Stimulated activated CD4-positive, alpha-beta T cell treated with anti-CD3 and anti-CD28 coated beads, Interleukin-1b, Interleukin-23, amount 100 ng/mL, for 48 hours (primary cell): ENCODE data around the gene TGM3.
"Not testable (repeated sequence)": the region's sequence is repeated elsewhere in the genome, so short reads cannot be mapped to it uniquely, and the experiment has no call there.

ENCODE experiments used
- DNase-seq: peaks from one replicate; pipeline ENCODE4 v3.0.0-alpha.2; 2020

The TGM3 gene, protein sequence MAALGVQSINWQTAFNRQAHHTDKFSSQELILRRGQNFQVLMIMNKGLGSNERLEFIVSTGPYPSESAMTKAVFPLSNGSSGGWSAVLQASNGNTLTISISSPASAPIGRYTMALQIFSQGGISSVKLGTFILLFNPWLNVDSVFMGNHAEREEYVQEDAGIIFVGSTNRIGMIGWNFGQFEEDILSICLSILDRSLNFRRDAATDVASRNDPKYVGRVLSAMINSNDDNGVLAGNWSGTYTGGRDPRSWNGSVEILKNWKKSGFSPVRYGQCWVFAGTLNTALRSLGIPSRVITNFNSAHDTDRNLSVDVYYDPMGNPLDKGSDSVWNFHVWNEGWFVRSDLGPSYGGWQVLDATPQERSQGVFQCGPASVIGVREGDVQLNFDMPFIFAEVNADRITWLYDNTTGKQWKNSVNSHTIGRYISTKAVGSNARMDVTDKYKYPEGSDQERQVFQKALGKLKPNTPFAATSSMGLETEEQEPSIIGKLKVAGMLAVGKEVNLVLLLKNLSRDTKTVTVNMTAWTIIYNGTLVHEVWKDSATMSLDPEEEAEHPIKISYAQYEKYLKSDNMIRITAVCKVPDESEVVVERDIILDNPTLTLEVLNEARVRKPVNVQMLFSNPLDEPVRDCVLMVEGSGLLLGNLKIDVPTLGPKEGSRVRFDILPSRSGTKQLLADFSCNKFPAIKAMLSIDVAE

DNA sequence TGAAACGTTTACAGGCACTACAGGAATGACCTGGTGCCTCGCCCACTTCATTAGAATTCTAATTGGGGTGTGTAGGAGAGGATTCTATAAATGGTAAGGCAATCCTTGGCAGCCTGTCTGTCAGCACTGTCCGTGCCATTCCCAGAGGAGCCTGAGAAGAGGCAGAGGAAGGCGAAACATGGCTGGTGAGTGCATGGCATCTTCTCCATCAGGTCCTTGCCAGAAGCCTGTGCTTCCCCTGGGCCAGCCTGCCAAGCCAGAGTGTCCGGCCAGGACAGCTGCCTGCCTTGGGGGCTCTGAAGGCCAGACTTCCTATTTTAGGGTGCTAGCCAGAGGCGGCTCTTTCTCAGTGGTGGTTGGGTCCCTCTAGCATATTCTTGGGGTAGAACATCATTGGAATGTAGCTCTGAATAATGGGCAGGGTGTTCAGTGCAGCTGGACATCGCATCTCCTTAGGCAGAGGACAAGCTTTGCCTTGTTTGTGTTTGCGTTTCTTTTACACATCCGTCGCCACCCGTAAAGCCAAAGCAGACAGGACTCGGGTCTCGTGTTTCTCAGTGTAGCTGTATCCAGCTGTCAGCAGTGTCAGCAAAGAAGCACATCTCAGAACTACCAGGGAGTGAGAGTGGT, at the start of gene TGM3:
TGM3 (plus strand) TSS at position 116 of the 630 bp plus-strand sequence; CDS start at position 179, 63 bp downstream.
- no peak for DNase-seq

DNA sequence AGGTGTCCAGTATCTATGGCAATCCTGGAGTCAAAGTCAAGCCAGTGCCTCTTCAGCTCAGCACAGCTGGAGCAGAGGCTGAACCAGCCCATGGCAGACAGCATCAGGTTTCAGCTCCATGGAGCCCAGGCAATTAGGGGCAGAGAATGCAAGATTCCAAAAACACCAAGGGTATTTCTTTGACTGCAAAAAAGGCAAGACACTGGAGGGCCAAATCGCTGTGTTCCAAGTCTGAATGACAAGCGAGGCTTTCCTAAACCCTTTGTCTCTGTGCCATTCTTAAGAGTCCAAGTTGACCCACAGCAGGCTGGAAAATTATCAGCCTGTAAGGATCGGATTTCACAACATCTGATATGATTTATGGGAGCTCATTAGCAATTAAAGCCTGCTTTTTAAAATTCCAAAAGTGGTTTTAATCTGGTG, 49.7 kb upstream of the TGM3 start:
- DNase-seq, result no peak

DNA sequence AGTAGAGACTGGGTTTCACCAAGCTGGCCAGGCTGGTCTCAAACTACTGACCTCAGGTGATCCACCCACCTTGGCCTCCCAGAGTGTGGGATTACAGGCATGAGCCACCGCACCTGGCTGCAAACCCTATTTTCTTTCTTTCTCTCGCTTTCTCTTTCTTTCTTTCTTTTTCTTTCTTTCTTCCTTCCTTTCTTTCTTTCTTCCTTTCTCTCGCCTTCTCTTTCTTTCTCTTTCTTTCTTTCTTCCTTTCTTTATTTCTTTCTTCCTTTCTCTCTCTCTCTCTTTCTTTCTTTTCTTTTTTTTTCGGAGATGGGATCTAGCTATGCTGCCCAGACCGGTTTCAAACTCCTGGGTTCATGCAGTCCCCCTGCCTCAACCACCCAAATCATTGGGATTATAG, 47.0 kb upstream of the TGM3 start:
- DNase-seq, result no peak

DNA sequence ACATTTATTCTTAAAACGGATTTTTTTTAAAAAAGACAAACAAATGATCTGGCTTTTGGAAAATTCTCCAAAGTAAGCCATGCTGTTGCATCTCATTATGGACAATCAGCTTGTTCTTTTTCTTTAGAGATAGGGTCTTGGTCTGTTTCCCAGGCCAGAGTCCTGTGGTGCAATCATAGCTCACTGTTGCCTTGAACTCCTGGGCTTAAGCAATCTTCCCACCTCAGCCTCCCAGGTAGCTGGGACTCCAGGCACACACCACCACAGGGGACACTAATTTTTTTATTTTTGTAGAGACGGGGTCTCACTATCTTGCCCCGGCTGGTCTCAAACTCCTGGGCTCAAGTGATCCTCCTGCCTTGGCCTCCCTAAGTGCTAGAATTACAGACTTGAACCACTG, 45.9 kb upstream of the TGM3 start:
- no peak for DNase-seq

DNA sequence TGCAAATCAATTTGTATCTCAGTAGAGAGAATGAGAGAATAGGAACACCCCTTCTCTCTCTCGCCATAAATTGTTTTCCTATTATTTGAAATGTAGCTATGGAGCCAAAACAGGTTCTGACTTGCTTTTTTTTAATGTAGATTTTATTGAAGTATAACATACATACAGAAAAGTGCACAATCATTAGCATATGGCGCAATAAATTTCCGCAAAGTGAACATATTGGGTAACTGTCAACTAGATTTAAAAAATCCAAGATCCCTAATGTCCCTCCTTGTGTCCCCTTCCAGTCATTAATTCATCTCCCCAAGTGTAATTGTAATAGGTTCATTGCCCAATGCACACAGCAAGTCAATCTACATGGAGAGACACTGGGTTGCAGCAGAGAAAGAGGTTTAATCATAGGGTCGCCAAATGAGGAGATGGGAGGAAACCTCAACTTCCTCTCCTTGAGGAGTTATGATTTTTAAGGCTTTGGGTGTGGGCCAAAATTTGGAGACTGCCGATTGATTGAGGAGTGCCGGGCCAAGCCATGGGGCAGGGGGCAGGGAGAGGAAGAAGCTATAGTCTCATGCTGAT, 43.3 kb upstream of the TGM3 start:
- DNase-seq, result no peak

DNA sequence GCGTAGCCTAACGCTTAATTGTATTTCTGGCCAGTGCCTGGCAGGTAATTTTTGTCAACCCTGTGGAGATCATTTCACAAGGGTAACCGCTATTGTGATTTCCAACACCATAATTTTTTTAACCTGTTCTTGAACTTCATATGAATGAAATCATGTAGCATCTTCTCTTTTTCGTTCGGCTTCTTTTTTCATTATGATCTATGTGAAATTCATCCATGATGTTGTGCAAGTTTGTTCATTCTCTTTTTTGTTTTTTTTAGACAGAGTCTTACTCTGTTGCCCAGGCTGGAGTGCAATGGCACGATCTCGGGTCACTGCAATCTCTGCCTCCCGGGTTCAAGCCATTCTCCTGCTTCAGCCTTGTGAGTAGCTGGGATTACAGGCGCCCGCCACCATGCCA, 42.5 kb upstream of the TGM3 start:
- DNase-seq, result no peak

DNA sequence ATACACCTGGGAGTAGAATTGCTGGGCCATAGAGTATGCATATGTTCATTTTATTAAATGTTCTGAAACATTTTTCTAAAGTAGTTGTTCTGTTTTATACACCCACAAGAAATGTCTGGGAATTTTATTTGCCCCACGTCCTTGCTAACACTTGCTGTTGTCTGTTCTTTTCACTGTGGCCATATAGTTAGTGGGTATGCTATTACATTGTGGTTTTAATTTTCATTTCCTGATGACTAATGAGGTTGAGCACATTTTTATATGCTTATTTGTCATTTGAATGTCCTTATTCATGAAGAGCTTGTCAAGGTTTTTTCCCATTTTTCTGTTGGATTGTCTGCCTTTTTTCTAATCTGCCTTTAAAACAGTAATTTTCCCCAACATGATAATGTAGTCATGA, 41.5 kb upstream of the TGM3 start:
- DNase-seq, result no peak

DNA sequence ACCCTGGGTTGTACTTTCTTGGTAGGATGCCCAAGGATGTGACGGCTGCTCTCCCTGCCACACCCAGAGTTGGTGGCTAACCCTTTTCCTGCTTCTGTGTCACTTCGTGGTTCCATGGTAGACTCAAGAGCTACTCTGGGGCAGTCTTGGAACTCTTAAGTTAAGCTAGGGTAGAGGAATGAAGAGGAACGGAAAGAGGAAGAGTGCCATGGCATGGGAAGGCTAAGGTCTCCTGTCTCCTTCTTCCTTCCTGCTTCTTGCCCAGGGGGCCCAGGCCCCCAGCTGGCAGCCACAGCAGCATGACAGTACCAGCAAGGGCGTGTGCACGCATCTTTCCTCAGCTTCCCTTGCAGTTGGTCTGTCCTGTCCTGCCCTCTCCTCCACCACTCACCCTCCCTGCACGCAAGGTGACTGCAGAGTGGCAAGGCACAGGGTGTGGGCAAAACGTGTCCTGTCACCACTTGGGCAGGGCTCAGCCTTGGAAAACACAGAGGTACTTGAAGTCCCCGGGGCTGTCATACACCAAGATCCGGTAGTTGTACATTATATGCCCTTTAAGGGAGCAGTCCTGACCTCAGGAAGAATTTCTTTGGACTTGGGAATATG, 39.8 kb upstream of the TGM3 start:
- DNase-seq, result no peak

DNA sequence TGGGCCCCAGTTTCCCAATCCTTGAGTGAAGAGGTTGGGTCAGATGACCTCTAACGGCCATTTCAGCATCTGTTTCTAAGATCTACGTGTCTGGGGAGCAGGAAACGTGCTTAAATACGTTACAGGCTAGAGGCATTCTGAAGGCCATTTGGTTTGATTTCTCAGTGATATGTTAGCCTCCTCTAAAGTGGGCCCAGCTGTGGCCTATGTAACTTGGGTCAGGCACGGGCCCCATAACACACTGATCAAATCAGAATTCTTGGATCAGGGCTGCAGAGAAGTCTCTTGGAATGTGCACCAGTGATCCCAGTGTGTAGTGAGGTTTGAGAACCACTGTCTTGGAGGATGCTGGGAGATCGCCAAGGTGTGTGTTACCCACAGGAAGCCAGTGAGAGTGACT, 36.1 kb upstream of the TGM3 start:
- DNase-seq, result no peak

DNA sequence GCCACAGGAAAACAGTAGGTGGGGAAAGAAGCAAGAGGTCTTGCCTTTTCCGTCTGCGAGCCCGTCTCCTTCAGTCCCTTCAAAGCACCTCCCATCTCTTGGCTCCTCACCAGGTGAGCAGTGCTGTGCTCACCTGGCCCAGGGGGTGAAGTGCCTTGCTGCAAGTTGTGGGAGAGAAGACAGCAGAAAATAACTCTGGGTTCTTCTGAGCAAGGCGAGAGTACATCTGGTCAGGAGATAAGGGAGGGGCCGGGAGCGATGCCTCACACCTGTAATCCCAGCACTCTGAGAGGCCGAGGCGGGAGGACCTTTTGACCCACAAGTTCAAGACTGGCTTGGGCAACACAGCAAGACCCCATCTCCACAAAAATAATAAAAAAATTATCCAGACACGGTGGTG, 35.6 kb upstream of the TGM3 start:
- no peak for DNase-seq

DNA sequence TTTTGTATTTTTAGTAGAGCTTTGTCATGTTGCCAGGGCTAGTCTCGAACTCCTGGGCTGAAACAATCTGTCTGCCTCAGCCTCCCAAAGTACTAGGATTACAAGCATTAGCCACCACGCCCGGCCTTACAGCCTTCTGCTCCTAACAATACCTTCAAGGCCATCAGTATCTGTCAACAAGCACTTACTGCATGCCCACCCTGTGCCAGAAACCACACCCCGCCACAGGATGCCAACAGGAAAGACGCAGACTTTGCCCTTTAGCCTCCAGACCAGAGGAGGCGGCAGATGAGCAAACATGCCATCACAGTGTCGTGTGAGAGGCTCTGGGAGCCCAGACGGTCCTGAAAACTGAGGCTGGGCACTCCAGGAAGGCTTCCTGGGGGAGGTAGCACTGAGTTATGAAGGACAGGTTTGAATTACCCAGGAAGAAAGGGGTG, 34.7 kb upstream of the TGM3 start:
- no peak for DNase-seq

DNA sequence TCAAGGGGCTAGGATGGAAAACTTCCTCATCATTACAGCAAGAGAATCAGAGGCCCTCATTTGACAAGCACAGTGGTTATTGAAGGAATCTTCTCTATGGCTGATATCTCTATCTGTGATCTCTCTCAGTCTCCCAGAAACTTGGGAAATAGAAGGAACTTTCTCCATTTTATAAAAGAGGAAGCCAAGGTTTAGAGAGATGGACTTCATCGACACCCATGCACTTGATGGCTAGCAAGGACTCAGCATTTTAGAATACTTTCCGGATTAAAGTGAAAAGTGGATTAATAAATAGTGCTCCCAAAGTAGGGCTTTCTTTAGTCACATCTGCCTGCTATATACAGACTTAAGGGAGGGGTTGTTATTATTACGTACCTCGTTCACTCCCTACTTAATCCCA, 34.2 kb upstream of the TGM3 start:
- DNase-seq, result no peak

DNA sequence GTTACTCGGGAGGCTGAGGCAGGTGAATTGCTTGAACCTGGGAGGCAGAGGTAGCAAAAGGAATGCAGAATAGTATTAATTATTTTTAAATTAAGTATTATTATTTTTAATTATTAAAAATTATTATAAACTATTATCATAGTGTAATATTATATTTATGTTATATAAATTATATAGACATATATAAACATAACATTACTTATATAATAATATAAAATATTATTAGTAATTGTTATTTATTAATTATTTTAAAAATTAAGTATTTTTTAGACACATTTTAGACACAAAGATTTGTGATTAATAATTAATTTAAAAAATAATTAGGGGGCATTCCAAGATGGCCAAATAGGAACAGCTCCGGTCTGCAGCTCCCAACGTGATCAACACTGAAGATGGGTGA, 31.7 kb upstream of the TGM3 start:
- no peak for DNase-seq

DNA sequence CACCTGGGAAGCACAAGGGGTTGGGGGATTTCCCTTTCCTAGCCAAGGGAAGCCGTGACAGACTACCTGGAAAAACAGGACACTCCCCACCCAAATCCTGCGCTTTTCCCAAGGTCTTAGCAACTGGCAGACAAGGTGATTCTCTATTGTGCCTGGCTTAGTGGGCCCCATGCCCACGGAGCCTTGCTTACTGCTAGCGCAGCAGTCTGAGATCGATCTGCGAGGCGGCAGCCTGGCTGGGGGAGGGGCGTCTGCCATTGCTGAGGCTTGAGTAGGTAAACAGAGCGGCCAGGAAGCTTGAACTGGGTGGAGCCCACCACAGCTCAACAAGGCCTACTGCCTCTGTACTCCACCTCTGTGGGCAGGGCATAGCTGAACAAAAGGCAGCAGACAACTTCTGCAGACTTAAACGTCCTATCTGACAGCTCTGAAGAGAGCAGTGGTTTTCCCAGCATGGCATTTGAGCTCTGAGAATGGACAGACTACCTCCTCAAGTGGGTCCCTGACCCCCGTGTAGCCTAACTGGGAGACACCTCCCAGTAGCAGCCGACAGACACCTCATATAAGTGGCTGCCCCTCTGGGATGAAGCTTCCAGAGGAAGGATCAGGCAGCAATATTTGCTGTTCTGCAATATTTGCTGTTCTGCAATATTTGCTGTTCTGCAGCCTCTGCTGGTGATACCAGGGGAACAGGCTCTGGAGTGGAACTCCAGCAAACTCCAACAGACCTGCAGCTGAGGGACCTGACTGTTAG, 31.0 kb upstream of the TGM3 start:
- not testable (repeated sequence) for DNase-seq

DNA sequence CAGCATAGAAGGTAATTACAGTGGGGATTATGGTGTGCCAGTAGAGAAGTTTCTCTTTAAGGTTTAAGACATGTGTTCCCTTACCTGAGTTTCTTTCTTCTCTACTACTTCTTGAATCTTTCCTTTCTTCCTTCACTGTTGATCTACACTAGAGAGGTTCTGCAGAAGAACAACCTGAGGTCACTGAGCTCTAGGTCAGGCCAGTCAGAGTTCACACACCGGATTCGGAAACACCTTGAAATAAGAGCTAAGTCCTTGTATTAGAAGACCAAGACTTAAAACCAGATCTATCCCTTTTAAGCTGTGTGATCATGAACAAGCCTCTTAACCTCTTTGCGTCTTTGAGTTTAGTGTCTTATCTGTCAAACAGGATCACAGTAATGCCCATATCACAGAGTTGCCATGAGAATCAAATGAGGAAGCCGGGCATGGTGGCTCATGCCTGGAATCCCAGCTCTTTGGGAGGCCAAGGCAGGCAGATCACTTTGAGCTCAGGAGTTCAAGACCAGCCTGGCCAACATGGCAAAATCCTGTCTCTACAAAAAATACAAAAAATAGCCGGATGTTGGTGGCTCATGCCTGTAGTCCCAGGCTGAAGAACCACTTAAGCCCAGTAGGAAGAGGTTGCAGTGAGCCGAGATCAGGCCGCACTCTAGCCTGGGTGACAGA, 22.0 kb upstream of the TGM3 start:
- no peak for DNase-seq

DNA sequence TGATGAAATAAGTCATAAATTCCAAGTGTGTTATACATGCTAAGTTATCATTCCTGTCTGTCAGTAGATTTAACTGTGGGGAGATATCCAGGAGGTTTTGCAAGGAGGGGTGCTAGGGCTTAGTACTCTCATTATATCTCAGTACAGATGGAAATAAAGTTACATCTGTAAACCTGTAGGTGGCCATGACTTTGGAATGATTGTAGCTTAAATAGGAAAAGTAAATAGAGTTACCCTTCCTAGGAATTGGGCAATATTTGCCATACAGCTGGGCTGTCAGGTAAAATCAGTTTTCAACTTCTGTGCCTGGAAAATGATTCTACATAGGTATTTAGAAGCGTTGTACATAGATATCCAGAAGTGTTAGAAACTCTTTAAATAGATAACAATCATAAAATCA, 19.8 kb upstream of the TGM3 start:
- DNase-seq, result no peak

DNA sequence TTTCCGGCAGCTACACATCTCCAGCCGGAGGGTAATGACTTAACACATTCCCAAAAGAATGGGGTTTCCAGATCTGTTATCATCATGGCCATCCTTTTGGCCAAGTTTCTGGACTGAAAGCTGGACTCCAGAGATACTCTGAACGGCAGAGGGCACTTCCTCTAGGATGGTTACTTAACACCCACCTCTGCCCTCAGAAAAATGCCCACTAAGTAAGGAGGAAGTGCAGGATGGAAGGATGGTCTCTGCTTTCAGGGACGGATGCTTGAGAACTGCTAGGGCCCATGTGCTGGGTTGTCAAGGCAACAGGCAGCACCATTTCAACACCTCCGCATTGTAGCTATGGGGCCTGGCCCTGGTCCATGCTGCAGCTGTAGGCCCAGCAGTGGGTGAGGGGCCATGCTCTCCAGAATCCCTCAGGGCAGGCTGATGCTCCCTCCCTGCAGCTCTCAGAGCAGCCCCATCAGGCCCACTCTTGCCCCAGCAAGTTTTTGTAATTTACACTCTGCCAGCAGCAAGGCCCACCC, 16.5 kb upstream of the TGM3 start:
- no peak for DNase-seq

DNA sequence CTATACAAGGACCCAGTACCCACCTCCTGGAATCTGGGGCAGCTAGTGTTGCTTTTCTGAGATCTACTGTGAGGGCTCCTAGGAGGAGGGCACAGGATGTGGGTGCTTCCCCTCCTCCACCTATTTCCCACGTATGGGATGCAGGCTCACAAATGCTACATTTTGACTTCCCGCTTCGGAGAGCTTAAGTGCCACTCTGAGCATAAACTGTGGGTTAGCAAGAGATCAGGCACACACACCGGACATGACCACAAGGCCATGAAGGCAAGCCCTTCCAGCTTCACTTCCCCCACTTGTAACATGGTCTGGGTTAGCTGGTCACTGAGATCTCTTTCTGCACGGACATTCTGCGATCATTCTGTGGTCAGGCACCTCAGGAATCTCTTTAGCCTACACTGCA, 15.7 kb upstream of the TGM3 start:
- DNase-seq, result no peak

DNA sequence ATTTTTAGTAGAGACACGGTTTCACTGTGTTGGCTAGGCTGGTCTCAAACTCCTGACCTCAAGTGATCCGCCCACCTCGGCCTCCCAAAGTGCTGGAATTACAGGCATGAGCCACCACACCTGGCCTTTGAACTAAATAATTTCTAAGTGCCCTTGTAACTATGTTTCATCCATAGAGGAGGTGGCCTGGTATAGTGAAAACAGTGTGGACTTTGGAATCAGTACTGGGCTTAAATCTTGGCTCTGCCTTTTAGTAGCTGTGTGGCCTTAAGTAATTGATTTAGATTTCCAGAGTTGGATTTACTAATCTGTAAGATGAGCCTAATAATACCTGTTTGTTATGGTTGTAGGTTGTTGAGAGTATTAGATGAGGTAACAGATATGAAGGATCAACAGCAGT, 14.2 kb upstream of the TGM3 start:
- no peak for DNase-seq

DNA sequence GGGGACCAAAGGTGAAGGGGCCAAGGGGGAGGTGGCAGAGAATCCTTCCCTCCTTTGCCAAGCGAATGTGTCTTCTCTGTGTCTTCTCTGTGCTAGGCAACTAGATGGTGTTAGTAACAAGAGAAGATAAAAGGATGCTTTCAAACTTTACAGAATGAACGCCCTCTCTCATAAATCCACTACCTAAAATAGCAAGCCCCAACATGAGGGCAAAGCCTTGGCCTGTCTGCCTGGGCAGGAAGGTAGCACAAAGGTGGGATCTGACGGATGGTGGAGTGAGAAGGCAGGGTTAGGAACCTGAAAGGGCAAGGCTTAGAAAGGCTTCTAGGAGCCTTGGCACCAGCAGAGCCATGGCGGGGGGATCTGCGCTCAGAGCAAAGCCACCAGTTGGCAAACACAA, 13.6 kb upstream of the TGM3 start:
- no peak for DNase-seq

DNA sequence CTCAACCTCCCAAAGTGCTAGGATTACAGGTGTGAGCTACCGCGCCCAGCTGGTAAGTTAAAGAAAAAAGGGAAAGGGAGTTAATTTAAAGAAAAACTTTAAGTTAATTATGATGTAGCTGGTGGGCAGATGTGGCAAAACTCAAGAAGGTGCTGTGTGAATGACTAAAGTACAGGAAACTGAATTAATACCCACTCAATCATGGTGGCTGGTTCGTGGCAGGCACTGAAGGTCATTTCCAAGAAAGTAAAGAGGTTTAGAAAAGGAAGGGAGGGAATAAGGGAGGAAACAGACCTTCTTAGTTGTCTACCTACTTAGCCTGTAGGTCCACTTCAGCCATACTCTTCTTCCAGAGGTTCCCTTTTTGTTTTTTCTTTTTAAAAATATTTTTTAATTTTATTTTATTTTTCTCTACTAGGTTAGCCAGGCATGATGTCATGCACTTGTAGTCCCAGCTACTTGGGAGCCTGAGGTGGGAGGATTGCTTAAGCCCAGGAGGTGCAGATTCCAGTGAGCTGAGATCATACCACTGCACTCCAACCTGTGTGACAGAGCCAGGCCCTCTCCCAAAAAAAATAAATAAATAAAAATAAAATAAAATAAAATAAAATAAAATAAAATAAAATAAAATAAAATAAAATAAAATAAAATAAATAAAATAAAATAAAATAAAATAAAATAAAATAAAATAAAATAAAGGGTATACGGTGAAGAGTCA, 11.9 kb upstream of the TGM3 start:
- DNase-seq, result no peak
